ENCODE results near the gene TEKT5. TPM values are rescaled to one million over a fixed set of nuclear protein-coding genes. Genes with fewer than 3 reads are reported as not detected.
"Not testable (repeated sequence)": the region's sequence is repeated elsewhere in the genome, so short reads cannot be mapped to it uniquely, and the experiment has no call there.

TEKT5 gene
- total and polyA plus RNA-seq, 8 donors = 0.17 to 1.1 (median 0.26) TPM; not detected in 1

- DNase-seq (no peak), ATAC-seq (no peak), FAIRE-seq (no peak)
- H3K27ac ChIP-seq = no peak overlapping the region
- H3K4me1 ChIP-seq = no peaks in the 10 kb centered on the region
- H3K9me3 ChIP-seq = no peaks in the 10 kb centered on the region
- no peaks in the 10 kb centered on the region for H3K27me3 ChIP-seq
- TF ChIP-seq CTCF (IDR thresholded peaks at IDR 0.05) = no peak
- H3K4me3 ChIP-seq = no peak overlapping the region
- no peaks in the 10 kb centered on the region for H3K36me3 ChIP-seq
- 76 to 87% methylated on average over 3 of the region's 3 CpGs for WGBS, 2 donors
- intact Hi-C loops (cut with DNase I) = no loop called here
Measured at GRCh38 chr16:10640934-10641333, 53.8 kb downstream of the TEKT5 start.

- H3K36me3 ChIP-seq = no peaks in the 10 kb centered on the region
- TF ChIP-seq CTCF (IDR thresholded peaks at IDR 0.05) = no peak
- no peak overlapping the region for H3K4me3 ChIP-seq
- FAIRE-seq = no peak
- 79 to 82% methylated on average over 6 of the region's 6 CpGs for WGBS, 2 donors
- H3K9me3 ChIP-seq = no peaks in the 10 kb centered on the region
- intact Hi-C loops (cut with DNase I) = no loop called here
- no peaks in the 10 kb centered on the region for H3K4me1 ChIP-seq
- ATAC-seq = no peak
- H3K27me3 ChIP-seq = no peaks in the 10 kb centered on the region
- H3K27ac ChIP-seq = no peak overlapping the region
- DNase-seq = no peak
Measured at GRCh38 chr16:10638101-10638500, 56.6 kb downstream of the TEKT5 start.

- DNase-seq = no peak
- Histone ChIP-seq H3K27ac (no peak overlapping the region), H3K9me3 (no peaks in the 10 kb centered on the region), H3K4me1 (no peaks in the 10 kb centered on the region), H3K36me3 (no peaks in the 10 kb centered on the region), H3K27me3 (no peaks in the 10 kb centered on the region), H3K4me3 (no peak overlapping the region)
- WGBS, 2 donors = 56 to 58% methylated on average over 6 of the region's 6 CpGs
- intact Hi-C loops (cut with DNase I) = no loop called here
- ATAC-seq = no peak
- no peak for FAIRE-seq
- TF ChIP-seq CTCF (IDR thresholded peaks at IDR 0.05) = no peak
Measured at GRCh38 chr16:10637337-10638037, 57.2 kb downstream of the TEKT5 start.

GRCh38 chr16:10635365-10636021, 59.2 kb downstream of the TEKT5 start:
- Histone ChIP-seq H3K36me3 (no peaks in the 10 kb centered on the region), H3K27ac (no peak overlapping the region), H3K9me3 (no peaks in the 10 kb centered on the region), H3K4me3 (no peak overlapping the region), H3K27me3 (no peaks in the 10 kb centered on the region), H3K4me1 (no peaks in the 10 kb centered on the region)
- no peak for TF ChIP-seq CTCF (IDR thresholded peaks at IDR 0.05)
- intact Hi-C loops (cut with DNase I) = no loop called here
- ATAC-seq (no peak), DNase-seq (no peak), FAIRE-seq (no peak)
- WGBS, 2 donors = 90 to 94% methylated on average over 12 of the region's 12 CpGs

- H3K9me3 ChIP-seq; H3K36me3 ChIP-seq; ATAC-seq; H3K27me3 ChIP-seq; FAIRE-seq; H3K4me3 ChIP-seq; intact Hi-C loops (cut with DNase I); H3K4me1 ChIP-seq; H3K27ac ChIP-seq; DNase-seq: not testable (repeated sequence)
- WGBS, 2 donors = 80 to 92% methylated on average over 4 of the region's 4 CpGs
Measured at GRCh38 chr16:10633429-10633828, 61.3 kb downstream of the TEKT5 start.

Data from pancreas (tissue), 10 donors.